Type B pancreatic cell (in vitro differentiated cells): ENCODE measurements around the gene ACADM. TPM values are rescaled to one million over a fixed set of nuclear protein-coding genes. Genes with fewer than 3 reads are reported as not detected.
"Not testable (repeated sequence)": the region's sequence is repeated elsewhere in the genome, so short reads cannot be mapped to it uniquely, and the experiment has no call there.

Experiments used
- DNase-seq: peaks from one replicate; pipeline ENCODE4 v3.0.0; 2021; ENCODE audit warnings: mixed read lengths; ENCODE audit not compliant: unreplicated experiment; ENCODE audit errors: extremely low spot score
- H3K27ac Mint-ChIP-seq: 2 replicates; pipeline ENCODE4 v1.8.0; 2021; ENCODE audit warnings: mild to moderate bottlenecking, mixed read lengths
- H3K27me3 Mint-ChIP-seq: 2 replicates; pipeline ENCODE4 v1.8.0; 2021; ENCODE audit warnings: mixed read lengths
- H3K36me3 Mint-ChIP-seq: 2 replicates; pipeline ENCODE4 v1.8.0; 2021; ENCODE audit warnings: mixed read lengths
- H3K4me1 Mint-ChIP-seq: one replicate; pipeline ENCODE4 v1.8.0; 2021; ENCODE audit warnings: mixed read lengths; ENCODE audit not compliant: unreplicated experiment
- H3K4me3 Mint-ChIP-seq: 2 replicates; pipeline ENCODE4 v1.8.0; 2021; ENCODE audit warnings: mild to moderate bottlenecking, mixed read lengths
- H3K9me3 Mint-ChIP-seq: 2 replicates; pipeline ENCODE4 v1.8.0; 2021; ENCODE audit warnings: mixed read lengths
- total RNA-seq: library from RNA; stranded (reverse); gene quantifications from 2 replicates; pipeline ENCODE4 v1.2.1, GENCODE V29; 2021; ENCODE audit warnings: low replicate concordance
- TF ChIP-seq, protein P1 (sequence below): fragments of 200-600 bp; sonication (generic); conservative IDR thresholded peaks from 2 replicates; pipeline ENCODE4 v1.5.0; 2021; ENCODE audit warnings: antibody characterized with exemption, mild to moderate bottlenecking

Gene ACADM
- total RNA-seq, 1 donor from 2014 or later, result 58.3 TPM

GRCh38 chr1:75720325-75720724 is 4.2 kb upstream of the ACADM start:
- DNase-seq, result no peak
- peaks cover 3% of the 10 kb centered on the region for H3K36me3 Mint-ChIP-seq
- TF ChIP-seq, protein P1, sequence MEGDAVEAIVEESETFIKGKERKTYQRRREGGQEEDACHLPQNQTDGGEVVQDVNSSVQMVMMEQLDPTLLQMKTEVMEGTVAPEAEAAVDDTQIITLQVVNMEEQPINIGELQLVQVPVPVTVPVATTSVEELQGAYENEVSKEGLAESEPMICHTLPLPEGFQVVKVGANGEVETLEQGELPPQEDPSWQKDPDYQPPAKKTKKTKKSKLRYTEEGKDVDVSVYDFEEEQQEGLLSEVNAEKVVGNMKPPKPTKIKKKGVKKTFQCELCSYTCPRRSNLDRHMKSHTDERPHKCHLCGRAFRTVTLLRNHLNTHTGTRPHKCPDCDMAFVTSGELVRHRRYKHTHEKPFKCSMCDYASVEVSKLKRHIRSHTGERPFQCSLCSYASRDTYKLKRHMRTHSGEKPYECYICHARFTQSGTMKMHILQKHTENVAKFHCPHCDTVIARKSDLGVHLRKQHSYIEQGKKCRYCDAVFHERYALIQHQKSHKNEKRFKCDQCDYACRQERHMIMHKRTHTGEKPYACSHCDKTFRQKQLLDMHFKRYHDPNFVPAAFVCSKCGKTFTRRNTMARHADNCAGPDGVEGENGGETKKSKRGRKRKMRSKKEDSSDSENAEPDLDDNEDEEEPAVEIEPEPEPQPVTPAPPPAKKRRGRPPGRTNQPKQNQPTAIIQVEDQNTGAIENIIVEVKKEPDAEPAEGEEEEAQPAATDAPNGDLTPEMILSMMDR, result no peak
- peaks cover 13% of the 10 kb centered on the region for H3K4me1 Mint-ChIP-seq
- no peak overlapping the region for H3K27ac Mint-ChIP-seq
- H3K4me3 Mint-ChIP-seq, result no peak overlapping the region
- H3K27me3 Mint-ChIP-seq, result no peaks in the 10 kb centered on the region
- no peaks in the 10 kb centered on the region for H3K9me3 Mint-ChIP-seq

GRCh38 chr1:75720820-75721219 is 3.7 kb upstream of the ACADM start:
- Mint-ChIP-seq H3K27ac (no peak overlapping the region), H3K9me3 (no peaks in the 10 kb centered on the region), H3K36me3 (peaks cover 3% of the 10 kb centered on the region), H3K4me3 (no peak overlapping the region), H3K4me1 (peaks cover 18% of the 10 kb centered on the region), H3K27me3 (no peaks in the 10 kb centered on the region)
- TF ChIP-seq, protein P1, result no peak
- no peak for DNase-seq

GRCh38 chr1:75722246-75722645 is 2.3 kb upstream of the ACADM start:
- not testable (repeated sequence) for H3K27ac Mint-ChIP-seq, H3K9me3 Mint-ChIP-seq, H3K27me3 Mint-ChIP-seq, H3K4me3 Mint-ChIP-seq, H3K36me3 Mint-ChIP-seq, DNase-seq
- H3K4me1 Mint-ChIP-seq, result peaks cover 26% of the 10 kb centered on the region

- peaks cover 3% of the 10 kb centered on the region for H3K36me3 Mint-ChIP-seq
- peak overlapping the region; percentile 99 for H3K4me3 Mint-ChIP-seq
- H3K4me1 Mint-ChIP-seq, result peaks cover 30% of the 10 kb centered on the region
- H3K9me3 Mint-ChIP-seq, result no peaks in the 10 kb centered on the region
- no peak for DNase-seq
- no peaks in the 10 kb centered on the region for H3K27me3 Mint-ChIP-seq
- TF ChIP-seq, protein P1, result no peak
- H3K27ac Mint-ChIP-seq, result no peak overlapping the region
Measured at GRCh38 chr1:75722966-75723365, 1.5 kb upstream of the ACADM start.

GRCh38 chr1:75723989-75724471 is 479 bp upstream of the ACADM start:
- DNase-seq, result peak; percentile 82
- H3K27ac Mint-ChIP-seq, result peak overlapping the region; percentile 90
- peak overlapping the region; percentile 99 for H3K4me3 Mint-ChIP-seq
- TF ChIP-seq, protein P1, result no peak
- peaks cover 3% of the 10 kb centered on the region for H3K36me3 Mint-ChIP-seq
- H3K4me1 Mint-ChIP-seq, result peaks cover 30% of the 10 kb centered on the region
- no peaks in the 10 kb centered on the region for H3K9me3 Mint-ChIP-seq
- H3K27me3 Mint-ChIP-seq, result no peaks in the 10 kb centered on the region

- H3K27ac Mint-ChIP-seq, result peak overlapping the region; percentile 94
Measured at GRCh38 chr1:75725266-75725665, 757 bp downstream of the ACADM start.

More at GRCh38 chr1:75725266-75725665, 757 bp downstream of the ACADM start:
- H3K4me3 Mint-ChIP-seq, result peak overlapping the region; percentile 99
- H3K9me3 Mint-ChIP-seq, result no peaks in the 10 kb centered on the region
- H3K4me1 Mint-ChIP-seq, result peaks cover 30% of the 10 kb centered on the region
- no peak for DNase-seq
- TF ChIP-seq, protein P1, result no peak
- H3K36me3 Mint-ChIP-seq, result peaks cover 7% of the 10 kb centered on the region
- no peaks in the 10 kb centered on the region for H3K27me3 Mint-ChIP-seq
